WTC11 (cell line): ENCODE results near the gene KLK14. TPM values are rescaled to one million over a fixed set of nuclear protein-coding genes. Genes with fewer than 3 reads are reported as not detected.

Experiments used
- ATAC-seq: fragments of 200-7000 bp; cut with Tn5 transposase; 2 replicates; pipeline ENCODE4 v1.10.0; 2021; ENCODE audit warnings: mild to moderate bottlenecking, moderate library complexity
- CTCF ChIA-PET: fragments of 300-600 bp; sonication (Branson Sonifier 250); formaldehyde crosslinking; loops from one replicate; lab custom pipeline; 2021; ENCODE audit warnings: antibody characterized with exemption; lab: Charles Lee
- POLR2A ChIA-PET: fragments of 350-600 bp; sonication (Branson Sonifier 250); formaldehyde crosslinking; loops from one replicate; lab custom pipeline; 2021; ENCODE audit warnings: antibody characterized with exemption; lab: Charles Lee
- DNase-seq: peaks from one replicate; pipeline ENCODE4 v3.0.0; 2021; ENCODE audit warnings: low spot score
- H3K27ac Mint-ChIP-seq: 2 replicates; pipeline ENCODE4 v1.8.0; 2021; ENCODE audit warnings: mixed read lengths
- H3K27me3 Mint-ChIP-seq: 2 replicates; pipeline ENCODE4 v1.8.0; 2021; ENCODE audit warnings: low read depth, mild to moderate bottlenecking, moderate library complexity, mixed read lengths
- H3K36me3 Mint-ChIP-seq: 2 replicates; pipeline ENCODE4 v1.8.0; 2021; ENCODE audit warnings: mixed read lengths
- H3K4me1 Mint-ChIP-seq: 2 replicates; pipeline ENCODE4 v1.8.0; 2022; ENCODE audit warnings: mixed read lengths
- H3K4me3 Mint-ChIP-seq: 2 replicates; pipeline ENCODE4 v1.8.0; 2021; ENCODE audit warnings: mild to moderate bottlenecking, moderate library complexity, mixed read lengths
- H3K9me3 Mint-ChIP-seq: 2 replicates; pipeline ENCODE4 v1.8.0; 2021; ENCODE audit warnings: mixed read lengths
- CDX4 ChIP-seq: fragments of 250-450 bp; sonication (Bioruptor Pico); IDR thresholded peaks from 2 replicates; pipeline ENCODE4 v1.9.0; 2021; ENCODE audit warnings: moderate library complexity, mild to moderate bottlenecking, inconsistent platforms, borderline replicate concordance
- E2F5 ChIP-seq: sonication (generic); formaldehyde crosslinking; IDR thresholded peaks from 2 replicates; pipeline ENCODE4 v1.8.1; 2022; ENCODE audit warnings: mild to moderate bottlenecking, moderate library complexity, missing genetic modification reagents
- EMX1 ChIP-seq: fragments of 250-450 bp; sonication (Bioruptor Pico); IDR thresholded peaks from 2 replicates; pipeline ENCODE4 v1.8.0; 2021; ENCODE audit warnings: mild to moderate bottlenecking
- FOXK1 ChIP-seq: sonication (generic); formaldehyde crosslinking; IDR thresholded peaks from 2 replicates; pipeline ENCODE4 v1.8.0; 2022; ENCODE audit warnings: mild to moderate bottlenecking, moderate library complexity, missing genetic modification reagents
- FOXP1 ChIP-seq: sonication (generic); formaldehyde crosslinking; IDR thresholded peaks from 2 replicates; pipeline ENCODE4 v1.8.0; 2022; ENCODE audit warnings: missing genetic modification reagents, mild to moderate bottlenecking, moderate library complexity, borderline replicate concordance
- GABPB1 ChIP-seq: sonication (generic); formaldehyde crosslinking; IDR thresholded peaks from 2 replicates; pipeline ENCODE4 v1.8.1; 2023; ENCODE audit warnings: mild to moderate bottlenecking, missing genetic modification reagents
- HMGA2 ChIP-seq: fragments of 250-450 bp; sonication (Bioruptor Pico); IDR thresholded peaks from 2 replicates; pipeline ENCODE4 v1.4.0; 2021; ENCODE audit warnings: mild to moderate bottlenecking, moderate library complexity
- IRF1 ChIP-seq: sonication (generic); formaldehyde crosslinking; IDR thresholded peaks from 2 replicates; pipeline ENCODE4 v1.8.0; 2023; ENCODE audit warnings: missing genetic modification reagents
- NR3C1 ChIP-seq: sonication (generic); formaldehyde crosslinking; conservative IDR thresholded peaks from 2 replicates; pipeline ENCODE4 v1.8.1; 2023; ENCODE audit warnings: low read depth, mild to moderate bottlenecking, missing genetic modification reagents
- PRDM15 ChIP-seq: sonication (generic); formaldehyde crosslinking; IDR thresholded peaks from 2 replicates; pipeline ENCODE4 v1.8.0; 2022; ENCODE audit warnings: missing genetic modification reagents
- RORB ChIP-seq: fragments of 250-450 bp; sonication (Bioruptor Pico); IDR thresholded peaks from 2 replicates; pipeline ENCODE4 v1.9.0; 2021; ENCODE audit warnings: mild to moderate bottlenecking
- SMAD4 ChIP-seq: sonication (generic); formaldehyde crosslinking; IDR thresholded peaks from 2 replicates; pipeline ENCODE4 v1.8.0; 2022; ENCODE audit warnings: mild to moderate bottlenecking, missing genetic modification reagents
- TEAD1 ChIP-seq: sonication (generic); formaldehyde crosslinking; IDR thresholded peaks from 2 replicates; pipeline ENCODE4 v1.8.0; 2022; ENCODE audit warnings: mild to moderate bottlenecking, missing genetic modification reagents
- ZNF138 ChIP-seq: sonication (generic); formaldehyde crosslinking; conservative IDR thresholded peaks from 2 replicates; pipeline ENCODE4 v1.8.1; 2022; ENCODE audit warnings: mild to moderate bottlenecking, moderate library complexity, missing genetic modification reagents
- ZNF219 ChIP-seq: sonication (generic); formaldehyde crosslinking; IDR thresholded peaks from 2 replicates; pipeline ENCODE4 v1.8.0; 2023; ENCODE audit warnings: missing genetic modification reagents, mild to moderate bottlenecking, borderline replicate concordance
- total RNA-seq: library from RNA; stranded (reverse); gene quantifications from 3 replicates; pipeline ENCODE4 v1.2.3, GENCODE V29; 2021
- TF ChIP-seq, protein P1 (sequence below): sonication (generic); formaldehyde crosslinking; IDR thresholded peaks from 2 replicates; pipeline ENCODE4 v1.8.0; 2022; ENCODE audit warnings: mild to moderate bottlenecking, missing genetic modification reagents

KLK14 gene
- total RNA-seq, 1 experiment from 2014 or later: 1.1 TPM

DNA sequence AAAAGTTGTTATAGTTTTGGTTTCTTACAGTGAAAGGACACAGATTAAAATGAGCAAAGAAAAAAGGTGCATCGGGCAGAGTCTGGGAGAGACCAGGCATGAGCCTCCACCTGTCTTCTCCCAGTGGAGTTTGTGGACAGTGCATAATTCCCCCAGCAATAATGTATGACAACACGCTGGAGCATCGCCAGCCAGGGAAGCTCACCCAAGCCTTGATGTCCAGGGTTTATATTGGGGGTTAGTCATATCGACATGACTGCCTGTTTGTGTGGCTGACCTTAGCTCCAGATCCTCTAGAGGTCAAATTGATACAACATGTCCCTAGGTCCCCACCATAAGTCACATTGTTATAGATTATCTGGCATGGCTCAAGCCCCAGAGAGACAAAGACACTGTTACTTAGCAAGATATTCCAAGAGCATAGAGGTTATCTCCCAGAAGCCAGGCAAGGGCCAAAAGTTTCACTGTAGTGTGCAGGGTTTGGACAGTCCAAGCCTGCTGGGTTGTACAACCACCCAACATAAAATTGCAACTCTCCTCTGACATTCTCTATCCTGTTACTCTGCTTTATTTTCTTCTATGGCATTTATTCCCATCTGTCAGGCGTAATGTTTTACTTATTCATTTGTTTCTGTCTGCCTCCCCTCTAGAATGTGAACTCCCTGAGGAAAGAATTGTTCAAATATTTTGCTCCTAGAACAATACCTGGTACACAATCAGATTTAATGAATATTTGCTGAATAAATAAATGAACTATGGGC is 12.2 kb downstream of the KLK14 start:
- POLR2A ChIA-PET: no interaction called here
- CTCF ChIA-PET: no interaction called here
- ATAC-seq: no peak
- H3K27me3 Mint-ChIP-seq: peaks cover 15% of the 10 kb centered on the region
- TF ChIP-seq SMAD4 (CRISPR knock-in tag) (no peak), TEAD1 (CRISPR knock-in tag) (no peak), CDX4 (CRISPR knock-in tag) (no peak), PRDM15 (CRISPR knock-in tag) (no peak), FOXK1 (CRISPR knock-in tag) (no peak), E2F5 (CRISPR knock-in tag) (no peak), ZNF138 (CRISPR knock-in tag) (no peak), HMGA2 (CRISPR knock-in tag) (no peak)
- TF ChIP-seq, all 79 proteins: peak for 0
- H3K36me3 Mint-ChIP-seq: peaks cover 10% of the 10 kb centered on the region
- H3K4me3 Mint-ChIP-seq: no peak overlapping the region
- H3K27ac Mint-ChIP-seq: no peak overlapping the region
- peaks cover 5% of the 10 kb centered on the region for H3K4me1 Mint-ChIP-seq
- no peak for DNase-seq
- H3K9me3 Mint-ChIP-seq: peaks cover 23% of the 10 kb centered on the region

- no peak for TF ChIP-seq GABPB1 (CRISPR knock-in tag)
- TF ChIP-seq, protein P1, sequence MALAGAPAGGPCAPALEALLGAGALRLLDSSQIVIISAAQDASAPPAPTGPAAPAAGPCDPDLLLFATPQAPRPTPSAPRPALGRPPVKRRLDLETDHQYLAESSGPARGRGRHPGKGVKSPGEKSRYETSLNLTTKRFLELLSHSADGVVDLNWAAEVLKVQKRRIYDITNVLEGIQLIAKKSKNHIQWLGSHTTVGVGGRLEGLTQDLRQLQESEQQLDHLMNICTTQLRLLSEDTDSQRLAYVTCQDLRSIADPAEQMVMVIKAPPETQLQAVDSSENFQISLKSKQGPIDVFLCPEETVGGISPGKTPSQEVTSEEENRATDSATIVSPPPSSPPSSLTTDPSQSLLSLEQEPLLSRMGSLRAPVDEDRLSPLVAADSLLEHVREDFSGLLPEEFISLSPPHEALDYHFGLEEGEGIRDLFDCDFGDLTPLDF (CRISPR knock-in tag): no peak
- TF ChIP-seq NR3C1: no peak
- no peak for TF ChIP-seq ZNF219 (CRISPR knock-in tag)
- no peak for TF ChIP-seq FOXK1 (CRISPR knock-in tag)
- no peak for TF ChIP-seq EMX1
- no peak for TF ChIP-seq IRF1
- no peak for TF ChIP-seq RORB (CRISPR knock-in tag)
- no peak for TF ChIP-seq FOXP1 (CRISPR knock-in tag)
- Mint-ChIP-seq H3K27me3 (peaks cover 8% of the 10 kb centered on the region), H3K9me3 (peaks cover 7% of the 10 kb centered on the region), H3K4me1 (peaks cover 8% of the 10 kb centered on the region), H3K36me3 (no peaks in the 10 kb centered on the region), H3K27ac (no peak overlapping the region), H3K4me3 (no peak overlapping the region)
- ChIA-PET POLR2A (no interaction called here), CTCF (interaction anchor here (0.7 to 3.0 kb wide), 5 partner anchors 28 to 157 kb away, joined by 3 to 19 read pairs (median 10); partner anchors contain the start of gene KLK10)
- ATAC-seq (no peak), DNase-seq (no peak)
These were observed 16.1 kb downstream of the KLK14 start for GRCh38 chr19:51066393-51067186.
